DND-41 (cell line): ENCODE data around the gene GGT5.
"Not testable (repeated sequence)": the region's sequence is repeated elsewhere in the genome, so short reads cannot be mapped to it uniquely, and the experiment has no call there.

ENCODE experiments used
- CTCF ChIP-seq: IDR thresholded peaks from 2 replicates; pipeline ENCODE4 v1.5.1; 2012; ENCODE audit warnings: borderline replicate concordance, low read length, moderate library complexity, mild to moderate bottlenecking; ENCODE audit not compliant: poor library complexity, severe bottlenecking; ENCODE audit errors: extremely low read depth
- EZH2 ChIP-seq: IDR thresholded peaks from 3 replicates; pipeline ENCODE4 v1.6.1; 2012; ENCODE audit warnings: borderline replicate concordance, low read depth, mild to moderate bottlenecking, moderate library complexity, low read length, inconsistent platforms; ENCODE audit not compliant: severe bottlenecking

GRCh38 chr22:24262185-24262749 lies 17.4 kb upstream of the GGT5 start:
- TF ChIP-seq CTCF, EZH2: not testable (repeated sequence)
